H9 (cell line): ENCODE measurements around the gene WDR91. TPM values are rescaled to one million over a fixed set of nuclear protein-coding genes. Genes with fewer than 3 reads are reported as not detected.

Experiments used
- DNase-seq: peaks from one replicate; pipeline ENCODE4 v3.0.0-alpha.2; 2017
- H2AFZ ChIP-seq: one replicate; pipeline ENCODE4 v1.6.1; 2013; ENCODE audit warnings: mild to moderate bottlenecking, low read length, control low read depth, moderate library complexity
- H2AK5ac ChIP-seq: 2 replicates; pipeline ENCODE4 v1.6.1; 2013; ENCODE audit warnings: low read length, control low read depth, mixed read lengths; ENCODE audit not compliant: insufficient read length
- H2BK120ac ChIP-seq: one replicate; pipeline ENCODE4 v1.6.1; 2013; ENCODE audit warnings: low read depth, mild to moderate bottlenecking, low read length, control low read depth, inconsistent platforms; ENCODE audit not compliant: poor library complexity, severe bottlenecking
- H2BK12ac ChIP-seq: 2 replicates; pipeline ENCODE4 v1.6.1; 2013; ENCODE audit warnings: low read length, control low read depth, mixed read lengths, low read depth; ENCODE audit not compliant: insufficient read length
- H2BK15ac ChIP-seq: 2 replicates; pipeline ENCODE4 v1.6.1; 2013; ENCODE audit warnings: low read depth, low read length, control low read depth
- H2BK20ac ChIP-seq: one replicate; pipeline ENCODE4 v1.6.1; 2013; ENCODE audit warnings: low read depth, mild to moderate bottlenecking, low read length, control low read depth, inconsistent platforms; ENCODE audit not compliant: poor library complexity, severe bottlenecking
- H2BK5ac ChIP-seq: 2 replicates; pipeline ENCODE4 v1.6.1; 2013; ENCODE audit warnings: low read length, control low read depth, mixed read lengths; ENCODE audit not compliant: insufficient read length
- H3K14ac ChIP-seq: 2 replicates; pipeline ENCODE4 v1.6.1; 2013; ENCODE audit warnings: low read length, control low read depth; ENCODE audit not compliant: insufficient read depth
- H3K18ac ChIP-seq: 2 replicates; pipeline ENCODE4 v1.6.1; 2013; ENCODE audit warnings: low read depth, mild to moderate bottlenecking, mixed read lengths, low read length, control low read depth; ENCODE audit not compliant: insufficient read length
- H3K23ac ChIP-seq: 2 replicates; pipeline ENCODE4 v1.6.1; 2013; ENCODE audit warnings: low read length, control low read depth, mixed read lengths, low read depth; ENCODE audit not compliant: insufficient read length
- H3K23me2 ChIP-seq: 2 replicates; pipeline ENCODE4 v1.6.1; 2013; ENCODE audit warnings: low read depth, mild to moderate bottlenecking, mixed read lengths, low read length, control low read depth; ENCODE audit not compliant: insufficient read length, poor library complexity, severe bottlenecking
- H3K27ac ChIP-seq: 2 replicates; pipeline ENCODE4 v1.5.1; 2013; ENCODE audit warnings: low read length, control low read depth, mixed read lengths, low read depth; ENCODE audit not compliant: insufficient read length
- H3K27me3 ChIP-seq: 2 replicates; pipeline ENCODE4 v1.6.1; 2013; ENCODE audit warnings: low read length, control low read depth, inconsistent platforms; ENCODE audit not compliant: insufficient read depth
- H3K4ac ChIP-seq: 2 replicates; pipeline ENCODE4 v1.6.1; 2013; ENCODE audit warnings: low read depth, mild to moderate bottlenecking, control low read depth, inconsistent platforms, low read length, moderate library complexity
- H3K4me1 ChIP-seq: 2 replicates; pipeline ENCODE4 v1.6.1; 2013; ENCODE audit warnings: low read length, control low read depth, inconsistent platforms; ENCODE audit not compliant: insufficient read depth
- H3K4me2 ChIP-seq: 2 replicates; pipeline ENCODE4 v1.6.1; 2013; ENCODE audit warnings: low read length, control low read depth, mixed read lengths; ENCODE audit not compliant: insufficient read length, insufficient read depth
- H3K56ac ChIP-seq: 2 replicates; pipeline ENCODE4 v1.6.1; 2013; ENCODE audit warnings: low read depth, mild to moderate bottlenecking, mixed read lengths, low read length, control low read depth; ENCODE audit not compliant: insufficient read length
- H3K79me1 ChIP-seq: 2 replicates; pipeline ENCODE4 v1.6.1; 2013; ENCODE audit warnings: low read depth, mild to moderate bottlenecking, moderate library complexity, low read length, control low read depth, inconsistent platforms; ENCODE audit not compliant: insufficient read depth, poor library complexity, severe bottlenecking
- H3K79me2 ChIP-seq: 2 replicates; pipeline ENCODE4 v1.6.1; 2013; ENCODE audit warnings: low read length, control low read depth, inconsistent platforms; ENCODE audit not compliant: insufficient read depth
- H3K9ac ChIP-seq: 2 replicates; pipeline ENCODE4 v1.6.1; 2013; ENCODE audit warnings: low read length, control low read depth, mixed read lengths; ENCODE audit not compliant: insufficient read length; ENCODE audit errors: extremely low read depth
- H3K9me3 ChIP-seq: one replicate; pipeline ENCODE4 v1.6.1; 2013; ENCODE audit warnings: low read depth, low read length, inconsistent platforms; ENCODE audit not compliant: control insufficient read depth
- H3T11ph ChIP-seq: one replicate; pipeline ENCODE4 v1.6.1; 2013; ENCODE audit warnings: mild to moderate bottlenecking, low read length, control low read depth, inconsistent platforms
- H4K20me1 ChIP-seq: one replicate; pipeline ENCODE4 v1.6.1; 2013; ENCODE audit not compliant: control insufficient read depth, insufficient read length, insufficient read depth
- H4K5ac ChIP-seq: 2 replicates; pipeline ENCODE4 v1.6.1; 2013; ENCODE audit warnings: low read depth, mild to moderate bottlenecking, mixed read lengths, low read length, control low read depth; ENCODE audit not compliant: insufficient read length
- H4K8ac ChIP-seq: replicated peaks from 2 replicates; pipeline ENCODE4 v1.6.1; 2013; ENCODE audit warnings: low read length, control low read depth, mixed read lengths, low read depth; ENCODE audit not compliant: insufficient read length
- H4K91ac ChIP-seq: 2 replicates; pipeline ENCODE4 v1.6.1; 2013; ENCODE audit warnings: low read depth, mild to moderate bottlenecking, moderate library complexity, mixed read lengths, low read length, control low read depth; ENCODE audit not compliant: insufficient read length
- H3K27ac Mint-ChIP-seq, 3 experiments: 2 replicates in 2 of 3; 3 replicates in 1 of 3; pipeline ENCODE4 v1.8.0; 2020 to 2021; ENCODE audit warnings: mixed read lengths in 3 of 3, mild to moderate bottlenecking in 1 of 3, moderate library complexity in 1 of 3
- H3K27me3 Mint-ChIP-seq: 2 replicates; pipeline ENCODE4 v1.8.0; 2021; ENCODE audit warnings: low read depth, mild to moderate bottlenecking, moderate library complexity, mixed read lengths
- H3K36me3 Mint-ChIP-seq, 3 experiments: 2 replicates in 2 of 3; 3 replicates in 1 of 3; pipeline ENCODE4 v1.8.0; 2020 to 2021; ENCODE audit warnings: low read depth in 3 of 3, mixed read lengths in 3 of 3; ENCODE audit not compliant: insufficient read depth in 1 of 3
- H3K4me1 Mint-ChIP-seq, 2 experiments: 2 replicates each; pipeline ENCODE4 v1.8.0; 2020; ENCODE audit warnings: mixed read lengths in 2 of 2
- H3K4me3 Mint-ChIP-seq, 2 experiments: 2 replicates in 1 of 2; 3 replicates in 1 of 2; pipeline ENCODE4 v1.8.0; 2020 to 2021; ENCODE audit warnings: mild to moderate bottlenecking in 2 of 2, mixed read lengths in 2 of 2, moderate library complexity in 1 of 2
- H3K9me3 Mint-ChIP-seq, 2 experiments: 2 replicates in 1 of 2; 3 replicates in 1 of 2; pipeline ENCODE4 v1.8.0; 2020; ENCODE audit warnings: mild to moderate bottlenecking in 2 of 2, mixed read lengths in 2 of 2, moderate library complexity in 1 of 2
- WGBS: extraction: QIAGEN DNeasy Blood & Tissue Kit; methylation state at CpG from one replicate; pipeline ENCODE4 v1.1.7; 2013; ENCODE audit warnings: missing lambda C conversion rate, low lambda C conversion rate, mixed read lengths; ENCODE audit not compliant: insufficient read length; ENCODE audit errors: extremely low coverage; 5-methylcytosine and 5-hydroxymethylcytosine counted together
- total RNA-seq: library from RNA; stranded (reverse); gene quantifications from 2 replicates; pipeline ENCODE4 v1.2.1, GENCODE V29; 2021
- TF ChIP-seq, protein P1 (sequence below): fragments of 200-600 bp; sonication (generic); conservative IDR thresholded peaks from 3 replicates; pipeline ENCODE4 v1.8.0; 2021; ENCODE audit warnings: antibody characterized with exemption, mild to moderate bottlenecking

WDR91 gene
- total RNA-seq, 1 experiment from 2014 or later, result 9.4 TPM

DNA sequence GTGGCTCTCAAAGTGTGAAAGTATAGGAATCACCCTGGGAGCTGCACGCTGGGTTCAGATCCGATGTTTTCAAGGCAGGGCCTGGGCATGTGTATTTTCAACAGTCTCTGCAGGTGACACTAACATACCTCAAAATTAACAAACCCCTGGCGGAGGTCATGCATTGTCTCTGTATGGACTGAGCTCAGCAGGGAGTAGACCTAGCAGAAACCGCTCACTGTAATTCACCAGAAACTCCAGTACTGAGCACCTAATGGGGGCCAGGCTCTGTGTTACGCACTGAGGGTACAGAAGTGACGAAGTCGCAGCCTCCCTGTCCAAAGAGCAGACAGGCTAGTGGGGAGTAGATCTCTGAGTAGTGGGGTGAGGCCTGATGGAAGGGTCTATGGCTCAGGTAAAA, 27.9 kb upstream of the WDR91 start:
- Histone ChIP-seq H2BK5ac (no peak overlapping the region), H2BK120ac (no peak overlapping the region), H2BK12ac (no peak overlapping the region), H4K5ac (no peak overlapping the region), H2AFZ (no peak overlapping the region), H3K27me3 (no peaks in the 10 kb centered on the region), H4K8ac (no peak overlapping the region), H2BK15ac (no peak overlapping the region), H3K4me2 (no peak overlapping the region), H2AK5ac (no peak overlapping the region), H3K18ac (no peak overlapping the region), H3K27ac (no peak overlapping the region), H3T11ph (no peak overlapping the region), H2BK20ac (no peak overlapping the region), H3K9me3 (no peaks in the 10 kb centered on the region), H3K79me2 (no peaks in the 10 kb centered on the region), H4K20me1 (no peaks in the 10 kb centered on the region), H3K56ac (no peak overlapping the region), H3K23ac (no peak overlapping the region), H3K4ac (no peak overlapping the region), H3K4me1 (0 out of 2 replicates have a peak, but pooled peaks cover 5% of the 10 kb centered on the region), H3K14ac (no peak overlapping the region), H3K9ac (no peak overlapping the region), H3K23me2 (no peaks in the 10 kb centered on the region), H3K79me1 (no peaks in the 10 kb centered on the region), H4K91ac (no peak overlapping the region)
- H3K36me3 Mint-ChIP-seq, result no peaks in the 10 kb centered on the region
- peaks cover 19 to 21% of the 10 kb centered on the region in 2 experiments for H3K4me1 Mint-ChIP-seq
- no CpG with 5 or more reads among the region's 7 CpGs for WGBS
- no peaks in the 10 kb centered on the region for H3K9me3 Mint-ChIP-seq
- no peak overlapping the region for H3K27ac Mint-ChIP-seq
- H3K27me3 Mint-ChIP-seq, result no peaks in the 10 kb centered on the region; the same call in 1 of the 2 replicates
- TF ChIP-seq, protein P1, sequence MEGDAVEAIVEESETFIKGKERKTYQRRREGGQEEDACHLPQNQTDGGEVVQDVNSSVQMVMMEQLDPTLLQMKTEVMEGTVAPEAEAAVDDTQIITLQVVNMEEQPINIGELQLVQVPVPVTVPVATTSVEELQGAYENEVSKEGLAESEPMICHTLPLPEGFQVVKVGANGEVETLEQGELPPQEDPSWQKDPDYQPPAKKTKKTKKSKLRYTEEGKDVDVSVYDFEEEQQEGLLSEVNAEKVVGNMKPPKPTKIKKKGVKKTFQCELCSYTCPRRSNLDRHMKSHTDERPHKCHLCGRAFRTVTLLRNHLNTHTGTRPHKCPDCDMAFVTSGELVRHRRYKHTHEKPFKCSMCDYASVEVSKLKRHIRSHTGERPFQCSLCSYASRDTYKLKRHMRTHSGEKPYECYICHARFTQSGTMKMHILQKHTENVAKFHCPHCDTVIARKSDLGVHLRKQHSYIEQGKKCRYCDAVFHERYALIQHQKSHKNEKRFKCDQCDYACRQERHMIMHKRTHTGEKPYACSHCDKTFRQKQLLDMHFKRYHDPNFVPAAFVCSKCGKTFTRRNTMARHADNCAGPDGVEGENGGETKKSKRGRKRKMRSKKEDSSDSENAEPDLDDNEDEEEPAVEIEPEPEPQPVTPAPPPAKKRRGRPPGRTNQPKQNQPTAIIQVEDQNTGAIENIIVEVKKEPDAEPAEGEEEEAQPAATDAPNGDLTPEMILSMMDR, result no peak
- no peak overlapping the region for H3K4me3 Mint-ChIP-seq
- no peak for DNase-seq
